GM06990 (cell line): ENCODE measurements around the gene PRSS22.

Experiments
- DNase-seq: peaks from one replicate; pipeline ENCODE4 v3.0.0-alpha.2; 2011; ENCODE audit not compliant: insufficient read length; ENCODE audit errors: extremely low read depth
- H3K27me3 ChIP-seq: replicated peaks from 2 replicates; pipeline ENCODE4 v1.6.0; 2011; ENCODE audit warnings: low read length; ENCODE audit not compliant: control insufficient read depth, insufficient read depth
- H3K36me3 ChIP-seq: 2 replicates; pipeline ENCODE4 v1.5.1; 2011; ENCODE audit warnings: low read length; ENCODE audit not compliant: control insufficient read depth, insufficient read depth
- H3K4me3 ChIP-seq: replicated peaks from 2 replicates; pipeline ENCODE4 v1.5.1; 2011; ENCODE audit warnings: low read depth, mild to moderate bottlenecking, control low read depth, low read length
- TF ChIP-seq, protein P1 (sequence below): IDR thresholded peaks from 2 replicates; pipeline ENCODE4 v1.5.1; 2011; ENCODE audit warnings: low read length, control low read depth, mild to moderate bottlenecking, inconsistent platforms; ENCODE audit not compliant: insufficient read depth, poor library complexity, severe bottlenecking

PRSS22 gene

DNA sequence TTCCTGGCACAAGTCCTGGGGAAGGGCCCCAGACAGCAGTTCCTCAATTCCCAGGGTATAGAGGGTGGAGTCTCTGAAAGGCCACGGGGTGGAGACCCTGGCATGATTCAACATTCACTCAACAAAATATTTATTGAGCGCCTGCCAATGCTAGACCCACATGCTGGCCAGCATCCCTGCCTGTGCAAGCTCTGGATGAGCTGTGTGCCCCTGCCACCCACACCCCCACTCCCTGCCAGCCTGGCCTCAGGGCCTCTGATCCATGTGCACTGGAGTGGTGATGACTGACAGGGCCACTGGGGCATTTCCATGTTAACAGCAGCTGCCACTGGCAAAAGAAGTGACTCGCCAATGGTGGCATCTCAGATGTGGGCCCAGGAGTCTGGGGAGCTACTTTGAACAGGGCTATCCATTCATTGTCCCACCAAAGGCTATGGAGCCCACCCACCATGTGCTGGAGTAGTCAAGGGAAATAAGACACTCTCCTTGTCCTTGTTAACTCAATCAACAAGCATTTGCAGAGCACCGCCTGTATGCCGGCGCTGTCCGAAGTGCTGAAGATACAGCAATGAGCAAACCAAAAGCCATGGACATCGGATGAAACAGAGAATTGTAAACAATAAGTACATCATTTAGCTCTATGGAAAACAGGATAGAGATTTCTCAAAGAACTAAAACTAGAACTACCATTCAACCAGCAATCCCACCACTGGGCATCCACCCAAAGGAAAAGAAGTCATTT is 3.0 kb upstream of the PRSS22 start:
- no peaks in the 10 kb centered on the region for H3K27me3 ChIP-seq
- DNase-seq, result no peak
- H3K4me3 ChIP-seq, result no peak overlapping the region
- no peaks in the 10 kb centered on the region for H3K36me3 ChIP-seq
- TF ChIP-seq, protein P1, sequence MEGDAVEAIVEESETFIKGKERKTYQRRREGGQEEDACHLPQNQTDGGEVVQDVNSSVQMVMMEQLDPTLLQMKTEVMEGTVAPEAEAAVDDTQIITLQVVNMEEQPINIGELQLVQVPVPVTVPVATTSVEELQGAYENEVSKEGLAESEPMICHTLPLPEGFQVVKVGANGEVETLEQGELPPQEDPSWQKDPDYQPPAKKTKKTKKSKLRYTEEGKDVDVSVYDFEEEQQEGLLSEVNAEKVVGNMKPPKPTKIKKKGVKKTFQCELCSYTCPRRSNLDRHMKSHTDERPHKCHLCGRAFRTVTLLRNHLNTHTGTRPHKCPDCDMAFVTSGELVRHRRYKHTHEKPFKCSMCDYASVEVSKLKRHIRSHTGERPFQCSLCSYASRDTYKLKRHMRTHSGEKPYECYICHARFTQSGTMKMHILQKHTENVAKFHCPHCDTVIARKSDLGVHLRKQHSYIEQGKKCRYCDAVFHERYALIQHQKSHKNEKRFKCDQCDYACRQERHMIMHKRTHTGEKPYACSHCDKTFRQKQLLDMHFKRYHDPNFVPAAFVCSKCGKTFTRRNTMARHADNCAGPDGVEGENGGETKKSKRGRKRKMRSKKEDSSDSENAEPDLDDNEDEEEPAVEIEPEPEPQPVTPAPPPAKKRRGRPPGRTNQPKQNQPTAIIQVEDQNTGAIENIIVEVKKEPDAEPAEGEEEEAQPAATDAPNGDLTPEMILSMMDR, result no peak

DNA sequence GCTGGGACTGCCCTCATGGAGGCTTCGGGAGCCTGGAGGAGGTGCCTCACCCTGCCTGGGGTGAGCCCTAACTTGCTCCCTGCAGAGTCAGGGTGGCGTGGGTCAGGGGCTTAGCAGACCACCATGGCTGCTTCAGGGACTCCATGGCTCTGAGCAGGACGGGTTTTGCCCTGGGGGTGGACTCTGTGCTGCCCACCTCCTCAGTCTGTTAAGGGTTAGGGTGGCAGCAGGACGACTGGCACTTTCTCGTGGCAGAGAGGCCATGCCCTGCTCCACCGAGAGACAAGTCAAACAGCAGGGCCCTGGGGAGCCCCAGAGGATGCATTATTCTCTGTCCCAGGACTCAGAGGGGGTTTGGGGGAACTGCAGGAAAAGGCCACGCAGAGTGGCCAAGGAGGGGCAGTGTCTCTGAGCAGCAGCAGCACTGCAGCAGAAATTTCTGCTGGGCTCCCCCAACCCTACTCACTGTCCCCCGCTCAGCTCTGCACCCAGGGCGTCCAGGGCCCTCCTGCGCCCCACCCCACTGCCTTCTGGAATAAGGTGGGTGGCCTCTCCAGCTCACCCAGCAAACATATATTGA is 1.8 kb upstream of the PRSS22 start:
- Histone ChIP-seq H3K4me3 (no peak overlapping the region), H3K27me3 (no peaks in the 10 kb centered on the region), H3K36me3 (no peaks in the 10 kb centered on the region)
- TF ChIP-seq, protein P1, result no peak
- no peak for DNase-seq

DNA sequence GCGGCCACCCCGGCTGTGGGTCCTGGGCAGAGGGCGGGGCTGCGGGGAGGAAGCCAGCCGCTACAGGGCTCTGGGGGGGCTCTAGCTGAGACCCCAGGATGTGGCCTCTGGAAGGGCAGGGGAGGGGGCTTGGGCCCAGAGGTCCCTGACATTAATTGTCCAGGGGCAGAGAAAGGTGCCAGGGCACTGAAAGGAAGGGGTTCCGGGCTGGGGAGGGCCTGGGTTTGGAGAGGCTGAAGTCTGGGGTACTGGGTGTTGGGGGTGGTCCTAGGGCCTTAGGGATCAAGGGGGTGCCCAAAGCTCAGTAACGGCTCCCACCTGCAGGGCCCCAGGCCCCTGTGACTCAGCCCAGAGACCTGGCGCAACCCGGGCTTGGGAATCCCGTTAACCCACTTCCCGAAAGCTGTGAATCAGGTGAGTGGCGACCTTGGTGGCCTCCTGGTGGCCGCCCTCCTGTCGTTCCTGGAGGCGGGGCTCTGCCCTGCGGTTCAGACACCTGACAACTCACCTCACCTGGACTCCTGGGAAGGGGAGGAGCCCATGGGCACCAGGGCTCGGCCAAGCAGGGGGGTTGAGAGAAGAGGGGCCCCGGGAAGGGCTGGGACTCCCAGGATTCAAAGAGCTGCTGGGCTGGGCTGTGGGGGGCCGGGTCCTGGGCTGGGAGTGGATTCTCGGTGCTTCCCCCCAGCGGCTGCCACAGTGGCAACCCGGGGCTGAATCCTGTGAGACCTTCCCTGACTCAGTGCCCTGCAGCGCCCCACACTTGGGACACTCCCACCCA is 465 bp upstream of the PRSS22 start:
- Histone ChIP-seq H3K36me3 (no peaks in the 10 kb centered on the region), H3K4me3 (no peak overlapping the region), H3K27me3 (no peaks in the 10 kb centered on the region)
- TF ChIP-seq, protein P1, result no peak
- DNase-seq, result no peak

DNA sequence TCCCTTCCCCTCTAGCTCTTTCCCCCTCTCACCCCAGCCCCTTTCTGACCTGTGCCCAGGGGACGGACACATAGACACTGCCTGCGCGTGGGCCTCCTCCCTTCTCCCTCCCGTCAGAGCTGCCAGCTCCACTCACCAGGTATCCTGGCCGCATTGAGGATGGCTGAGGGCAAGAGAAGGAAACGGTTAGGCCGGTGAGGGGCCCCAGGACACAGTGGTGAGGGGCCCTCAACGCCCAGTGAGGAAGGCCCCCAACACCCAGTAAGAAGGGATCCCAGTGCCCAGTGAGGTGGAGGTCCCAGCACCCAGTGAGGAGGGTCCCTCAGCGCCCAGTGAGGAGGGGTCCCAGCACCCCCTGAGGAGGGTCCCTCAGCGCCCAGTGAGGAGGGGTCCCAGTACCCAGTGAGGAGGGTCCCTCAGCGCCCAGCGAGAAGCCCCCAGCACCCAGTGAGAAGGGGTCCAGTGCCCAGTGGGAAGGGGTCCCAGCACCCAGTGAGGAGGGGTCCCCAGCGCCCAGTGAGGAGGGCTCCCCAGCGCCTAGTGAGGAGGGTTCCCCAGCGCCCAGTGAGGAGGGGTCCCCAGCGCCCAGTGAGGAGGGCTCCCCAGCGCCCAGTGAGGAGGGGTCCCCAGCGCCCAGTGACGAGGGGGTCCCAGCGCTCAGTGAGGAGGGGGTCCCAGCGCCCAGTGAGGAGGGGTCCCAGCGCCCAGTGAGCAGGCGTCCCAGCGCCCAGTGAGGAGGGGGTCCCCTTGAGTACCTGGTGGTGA is 1.1 kb downstream of the PRSS22 start:
- no peak for DNase-seq
- no peak overlapping the region for H3K4me3 ChIP-seq

DNA sequence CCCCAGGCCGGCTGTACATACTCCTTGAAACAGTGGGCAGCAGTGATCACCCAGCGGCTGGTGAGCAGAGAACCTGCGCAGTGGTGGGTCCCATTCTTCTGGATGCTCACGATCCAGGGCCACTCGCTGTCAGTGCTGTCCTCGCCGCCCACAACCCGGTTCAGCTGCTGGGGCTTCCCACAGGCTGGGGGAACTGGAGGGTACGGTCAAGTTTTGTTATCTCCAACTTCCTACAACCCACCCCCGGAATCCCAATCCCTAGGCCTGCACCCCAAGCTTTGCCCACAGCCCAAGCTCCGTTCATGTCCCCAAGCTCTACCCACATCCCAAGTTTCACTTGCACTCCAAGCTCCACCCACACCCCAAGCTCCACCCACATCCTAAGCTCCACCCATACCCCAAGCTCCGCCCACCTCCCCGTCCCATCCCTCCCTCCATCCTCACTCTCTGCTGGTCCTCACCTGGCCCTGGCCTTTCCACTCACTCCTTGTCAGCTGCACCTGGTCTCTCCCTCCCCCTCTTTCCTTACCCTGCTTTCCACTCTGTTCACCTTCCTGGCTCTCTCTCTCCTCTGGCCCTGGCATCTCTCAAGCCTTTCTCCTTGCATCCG is 1.8 kb downstream of the PRSS22 start:
- Histone ChIP-seq H3K27me3 (no peaks in the 10 kb centered on the region), H3K4me3 (no peak overlapping the region), H3K36me3 (no peaks in the 10 kb centered on the region)
- TF ChIP-seq, protein P1, result no peak
- no peak for DNase-seq

More for the DNA sequence above, 1.1 kb downstream of the PRSS22 start:
- TF ChIP-seq, protein P1, result no peak
- Histone ChIP-seq H3K27me3 (no peaks in the 10 kb centered on the region), H3K36me3 (no peaks in the 10 kb centered on the region)
